GM21367 (cell line): ENCODE results near the gene TAF1D.
A peak's percentile ranks its signal among the peaks of the same experiment; 100 is the strongest.
"Not testable (repeated sequence)": the region's sequence is repeated elsewhere in the genome, so short reads cannot be mapped to it uniquely, and the experiment has no call there.

Experiments used
- ATAC-seq: cut with Tn5 transposase; IDR thresholded peaks from one replicate; pipeline ENCODE4 v1.9.1; 2021; ENCODE audit not compliant: unreplicated experiment

Gene TAF1D

GRCh38 chr11:93741094-93741881 is at the start of gene TAF1D, which contains the start of gene C11orf54:
Gene TAF1D, minus strand, starts transcription at chr11:93741495. Its CDS starts 2,191 bp downstream, at chr11:93739304.
Gene C11orf54, plus strand, starts transcription at chr11:93741672. Its CDS starts 5,722 bp downstream, at chr11:93747394.
- peak; percentile 83 for ATAC-seq

- ATAC-seq: peak; percentile 32
These were observed 43.7 kb upstream of the TAF1D start for GRCh38 chr11:93784935-93785360.

GRCh38 chr11:93784145-93784934 is 43.0 kb upstream of the TAF1D start, which contains the start of gene MED17:
Gene MED17, plus strand, starts transcription at chr11:93784282. Its CDS starts 232 bp downstream, at chr11:93784514.
- ATAC-seq: peak; percentile 95

GRCh38 chr11:93783765-93784144 is 42.5 kb upstream of the TAF1D start:
- peak; percentile 40 for ATAC-seq

GRCh38 chr11:93783362-93783761 is 42.1 kb upstream of the TAF1D start:
- no peak for ATAC-seq

- ATAC-seq: no peak
These were observed 34.0 kb upstream of the TAF1D start for GRCh38 chr11:93775289-93775688.

- ATAC-seq: not testable (repeated sequence)
These were observed 33.3 kb upstream of the TAF1D start for GRCh38 chr11:93774560-93774959.

GRCh38 chr11:93773601-93774200 is 32.4 kb upstream of the TAF1D start:
- no peak for ATAC-seq

GRCh38 chr11:93773045-93773477 is 31.8 kb upstream of the TAF1D start:
- no peak for ATAC-seq

- no peak for ATAC-seq
These were observed 30.8 kb upstream of the TAF1D start for GRCh38 chr11:93772123-93772522.

- no peak for ATAC-seq
These were observed 28.9 kb upstream of the TAF1D start for GRCh38 chr11:93770160-93770559.

- no peak for ATAC-seq
These were observed 25.7 kb upstream of the TAF1D start for GRCh38 chr11:93767018-93767417.

- no peak for ATAC-seq
These were observed 25.2 kb upstream of the TAF1D start for GRCh38 chr11:93766504-93766903.

GRCh38 chr11:93765551-93765950 is 24.3 kb upstream of the TAF1D start:
- no peak for ATAC-seq

- no peak for ATAC-seq
These were observed 20.6 kb upstream of the TAF1D start for GRCh38 chr11:93761910-93762309.

- not testable (repeated sequence) for ATAC-seq
These were observed 17.8 kb upstream of the TAF1D start for GRCh38 chr11:93759123-93759522.

GRCh38 chr11:93757924-93758865 is 16.9 kb upstream of the TAF1D start:
- no peak for ATAC-seq

GRCh38 chr11:93757301-93757700 is 16.0 kb upstream of the TAF1D start:
- no peak for ATAC-seq

- peak; percentile 61 for ATAC-seq
These were observed 15.5 kb upstream of the TAF1D start for GRCh38 chr11:93756748-93757147.

GRCh38 chr11:93753241-93753640 is 11.9 kb upstream of the TAF1D start:
- no peak for ATAC-seq
